Thymus (tissue), 11 donors: ENCODE data around the gene RNF135. TPM values are rescaled to one million over a fixed set of nuclear protein-coding genes. Genes with fewer than 3 reads are reported as not detected.
A peak's percentile ranks its signal among the peaks of the same experiment; 100 is the strongest.
"Not testable (repeated sequence)": the region's sequence is repeated elsewhere in the genome, so short reads cannot be mapped to it uniquely, and the experiment has no call there.

ENCODE experiments used
- DNase-seq, 9 donors: peaks; one replicate each; pipeline ENCODE4 v3.0.0-alpha.2; 2013; ENCODE audit warnings: low spot score in 9 of 9, low read depth in 6 of 9, missing footprints in 1 of 9
- H3K27ac ChIP-seq, 2 donors: one replicate each; pipeline ENCODE4 v1.5.1; 2013; ENCODE audit warnings: control low read depth in 1 of 2, low read depth in 1 of 2, low read length in 1 of 2, mild to moderate bottlenecking in 1 of 2, moderate library complexity in 1 of 2
- H3K27me3 ChIP-seq, 2 donors: one replicate each; pipeline ENCODE4 v1.5.1; 2013; ENCODE audit warnings: low read length in 1 of 2; ENCODE audit not compliant: control insufficient read depth in 2 of 2, insufficient read depth in 1 of 2
- H3K36me3 ChIP-seq, 2 donors: one replicate each; pipeline ENCODE4 v1.5.1; 2013; ENCODE audit warnings: low read length in 1 of 2, mild to moderate bottlenecking in 1 of 2, moderate library complexity in 1 of 2; ENCODE audit not compliant: control insufficient read depth in 2 of 2, insufficient read depth in 2 of 2
- H3K4me1 ChIP-seq, 2 donors: one replicate each; pipeline ENCODE4 v1.5.1; 2013; ENCODE audit warnings: low read length in 2 of 2; ENCODE audit not compliant: control insufficient read depth in 2 of 2, insufficient read depth in 2 of 2
- H3K4me3 ChIP-seq, 2 donors: one replicate each; pipeline ENCODE4 v1.5.1; 2013; ENCODE audit warnings: low read length in 2 of 2, control low read depth in 1 of 2, mild to moderate bottlenecking in 1 of 2
- H3K9me3 ChIP-seq, 2 donors: one replicate each; pipeline ENCODE4 v1.5.1; 2013; ENCODE audit warnings: low read length in 1 of 2, mild to moderate bottlenecking in 1 of 2; ENCODE audit not compliant: control insufficient read depth in 2 of 2, insufficient read depth in 1 of 2
- WGBS: extraction: QIAGEN DNeasy Blood & Tissue Kit; methylation state at CpG from one replicate; pipeline ENCODE4 v1.1.7; 2013; 5-methylcytosine and 5-hydroxymethylcytosine counted together
- polyA plus RNA-seq: library from polyadenylated mRNA; stranded (reverse); fragments of 200-250 nt; gene quantifications from one replicate; pipeline ENCODE4 v1.2.3, GENCODE V29; 2013
- total RNA-seq: library from RNA; stranded (reverse); fragments of 120-200 nt; gene quantifications from one replicate; pipeline ENCODE4 v1.2.4, GENCODE V29; 2013
- donor health status: healthy.

Gene RNF135
- total and polyA plus RNA-seq, 2 donors, result 6.7 to 19.2 TPM

GRCh38 chr17:31008374-31009041, 37.7 kb downstream of the RNF135 start:
- H3K4me3 ChIP-seq, result peak overlapping the region; percentile 45 to 64
- no peaks in the 10 kb centered on the region for H3K9me3 ChIP-seq
- WGBS, result 1% methylated on average over 65 of the region's 65 CpGs
- H3K4me1 ChIP-seq, result peaks cover 7 to 8% of the 10 kb centered on the region in 2 donors
- peaks cover 5 to 20% of the 10 kb centered on the region in 2 donors for H3K27me3 ChIP-seq
- H3K36me3 ChIP-seq, result no peaks in the 10 kb centered on the region
- H3K27ac ChIP-seq, result peak overlapping the region in 1 of 2 donors; percentile 58
- peak in 3 of 9 donors; percentile 25 to 38 (median 26) for DNase-seq

- H3K9me3 ChIP-seq, H3K36me3 ChIP-seq, H3K4me1 ChIP-seq: not testable (repeated sequence)
- Histone ChIP-seq H3K4me3 (peak overlapping the region; percentile 45 to 64), H3K27me3 (peaks cover 5 to 20% of the 10 kb centered on the region in 2 donors), H3K27ac (peak overlapping the region in 1 of 2 donors; percentile 58)
- peak in 2 of 9 donors; percentile 12 to 28 for DNase-seq
- 10% methylated on average over 33 of the region's 34 CpGs for WGBS
These were observed 38.3 kb downstream of the RNF135 start for GRCh38 chr17:31009042-31009702.

- not testable (repeated sequence) for H3K36me3 ChIP-seq, DNase-seq, H3K4me3 ChIP-seq, H3K27ac ChIP-seq, H3K4me1 ChIP-seq, H3K9me3 ChIP-seq
- peaks cover 5 to 20% of the 10 kb centered on the region in 2 donors for H3K27me3 ChIP-seq
- WGBS, result 99% methylated on average over 3 of the region's 3 CpGs
These were observed 39.2 kb downstream of the RNF135 start for GRCh38 chr17:31010014-31010413.

GRCh38 chr17:31013844-31014243, 43.0 kb downstream of the RNF135 start:
- Histone ChIP-seq H3K9me3 (no peaks in the 10 kb centered on the region), H3K4me1 (peaks cover under 1 to 4% of the 10 kb centered on the region in 2 donors), H3K36me3 (no peaks in the 10 kb centered on the region), H3K27ac (no peak overlapping the region), H3K4me3 (no peak overlapping the region), H3K27me3 (peaks cover 0 to 5% of the 10 kb centered on the region in 2 donors)
- no peak for DNase-seq
- 95% methylated on average over 3 of the region's 3 CpGs for WGBS

- 95% methylated on average over 5 of the region's 5 CpGs for WGBS
- Histone ChIP-seq H3K36me3 (no peaks in the 10 kb centered on the region), H3K4me3 (no peak overlapping the region), H3K27me3 (no peaks in the 10 kb centered on the region), H3K27ac (no peak overlapping the region), H3K9me3 (no peaks in the 10 kb centered on the region), H3K4me1 (no peaks in the 10 kb centered on the region)
- no peak for DNase-seq
These were observed 44.8 kb downstream of the RNF135 start for GRCh38 chr17:31015639-31016038.

- Histone ChIP-seq H3K4me1 (no peaks in the 10 kb centered on the region), H3K27ac (no peak overlapping the region), H3K9me3 (no peaks in the 10 kb centered on the region), H3K36me3 (no peaks in the 10 kb centered on the region), H3K27me3 (no peaks in the 10 kb centered on the region), H3K4me3 (no peak overlapping the region)
- WGBS, result 99% methylated on average over 2 of the region's 2 CpGs
- DNase-seq, result no peak
These were observed 48.2 kb downstream of the RNF135 start for GRCh38 chr17:31019004-31019403.

GRCh38 chr17:31023171-31023570, 52.3 kb downstream of the RNF135 start:
- not testable (repeated sequence) for H3K4me1 ChIP-seq, H3K9me3 ChIP-seq, DNase-seq, H3K4me3 ChIP-seq, H3K27ac ChIP-seq, H3K27me3 ChIP-seq, H3K36me3 ChIP-seq
- 91% methylated on average over 1 of the region's 2 CpGs for WGBS

- no peaks in the 10 kb centered on the region for H3K4me1 ChIP-seq
- H3K9me3 ChIP-seq, result no peaks in the 10 kb centered on the region
- H3K36me3 ChIP-seq, result no peaks in the 10 kb centered on the region
- no peak for DNase-seq
- 96% methylated on average over 8 of the region's 8 CpGs for WGBS
- H3K4me3 ChIP-seq, result no peak overlapping the region
- no peak overlapping the region for H3K27ac ChIP-seq
- no peaks in the 10 kb centered on the region for H3K27me3 ChIP-seq
These were observed 61.0 kb downstream of the RNF135 start for GRCh38 chr17:31031841-31032240.

GRCh38 chr17:31035611-31036010, 64.8 kb downstream of the RNF135 start:
- H3K27ac ChIP-seq, H3K4me1 ChIP-seq, H3K36me3 ChIP-seq, DNase-seq, H3K4me3 ChIP-seq, H3K27me3 ChIP-seq, H3K9me3 ChIP-seq: not testable (repeated sequence)
- WGBS, result 95% methylated on average over 5 of the region's 5 CpGs
